Neural progenitor cell (in vitro differentiated cells): Measurements from ENCODE around the gene PCNX4.

Experiments used
- EZH2 ChIP-seq: fragments of 200-600 bp; sonication (generic); IDR thresholded peaks from 2 replicates; pipeline ENCODE4 v1.6.1; 2017; ENCODE audit warnings: antibody characterized with exemption, mild to moderate bottlenecking, moderate library complexity
- TF ChIP-seq, protein P1 (sequence below): fragments of 200-600 bp; sonication (generic); IDR thresholded peaks from 2 replicates; pipeline ENCODE4 v1.5.1; 2017; ENCODE audit warnings: antibody characterized with exemption, mild to moderate bottlenecking

DNA sequence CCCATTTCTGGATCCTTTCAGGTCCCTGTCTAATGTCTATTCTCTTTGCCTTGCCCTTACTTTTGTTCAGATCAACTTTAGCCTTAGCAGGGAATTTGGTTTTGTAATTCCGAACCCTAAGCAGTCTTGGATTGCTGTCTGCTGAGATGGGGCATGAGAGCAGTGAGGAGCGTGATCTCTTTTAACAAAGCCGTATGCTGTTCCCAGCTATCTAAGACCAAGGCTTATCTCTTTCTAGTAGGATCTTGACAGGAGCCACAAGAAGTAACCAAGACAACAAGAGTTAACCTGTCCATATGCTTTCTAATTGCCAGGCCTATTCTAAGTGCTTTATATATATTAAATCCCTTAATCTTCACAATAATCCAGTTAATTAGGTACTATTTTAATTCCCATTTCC lies 78.0 kb downstream of the PCNX4 start:
- TF ChIP-seq EZH2 = no peak
- TF ChIP-seq, protein P1, sequence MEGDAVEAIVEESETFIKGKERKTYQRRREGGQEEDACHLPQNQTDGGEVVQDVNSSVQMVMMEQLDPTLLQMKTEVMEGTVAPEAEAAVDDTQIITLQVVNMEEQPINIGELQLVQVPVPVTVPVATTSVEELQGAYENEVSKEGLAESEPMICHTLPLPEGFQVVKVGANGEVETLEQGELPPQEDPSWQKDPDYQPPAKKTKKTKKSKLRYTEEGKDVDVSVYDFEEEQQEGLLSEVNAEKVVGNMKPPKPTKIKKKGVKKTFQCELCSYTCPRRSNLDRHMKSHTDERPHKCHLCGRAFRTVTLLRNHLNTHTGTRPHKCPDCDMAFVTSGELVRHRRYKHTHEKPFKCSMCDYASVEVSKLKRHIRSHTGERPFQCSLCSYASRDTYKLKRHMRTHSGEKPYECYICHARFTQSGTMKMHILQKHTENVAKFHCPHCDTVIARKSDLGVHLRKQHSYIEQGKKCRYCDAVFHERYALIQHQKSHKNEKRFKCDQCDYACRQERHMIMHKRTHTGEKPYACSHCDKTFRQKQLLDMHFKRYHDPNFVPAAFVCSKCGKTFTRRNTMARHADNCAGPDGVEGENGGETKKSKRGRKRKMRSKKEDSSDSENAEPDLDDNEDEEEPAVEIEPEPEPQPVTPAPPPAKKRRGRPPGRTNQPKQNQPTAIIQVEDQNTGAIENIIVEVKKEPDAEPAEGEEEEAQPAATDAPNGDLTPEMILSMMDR = no peak
